Measurements from ENCODE around the gene LGR4. TPM values are rescaled to one million over a fixed set of nuclear protein-coding genes. Genes with fewer than 3 reads are reported as not detected.

LGR4 gene
- total and polyA plus RNA-seq, 10 of the 15 experiments (the other 5 are each of a cell fraction or from before 2014, with no cell fraction given), result under 0.01 to 0.64 (median 0.04) TPM; not detected in 5

DNA sequence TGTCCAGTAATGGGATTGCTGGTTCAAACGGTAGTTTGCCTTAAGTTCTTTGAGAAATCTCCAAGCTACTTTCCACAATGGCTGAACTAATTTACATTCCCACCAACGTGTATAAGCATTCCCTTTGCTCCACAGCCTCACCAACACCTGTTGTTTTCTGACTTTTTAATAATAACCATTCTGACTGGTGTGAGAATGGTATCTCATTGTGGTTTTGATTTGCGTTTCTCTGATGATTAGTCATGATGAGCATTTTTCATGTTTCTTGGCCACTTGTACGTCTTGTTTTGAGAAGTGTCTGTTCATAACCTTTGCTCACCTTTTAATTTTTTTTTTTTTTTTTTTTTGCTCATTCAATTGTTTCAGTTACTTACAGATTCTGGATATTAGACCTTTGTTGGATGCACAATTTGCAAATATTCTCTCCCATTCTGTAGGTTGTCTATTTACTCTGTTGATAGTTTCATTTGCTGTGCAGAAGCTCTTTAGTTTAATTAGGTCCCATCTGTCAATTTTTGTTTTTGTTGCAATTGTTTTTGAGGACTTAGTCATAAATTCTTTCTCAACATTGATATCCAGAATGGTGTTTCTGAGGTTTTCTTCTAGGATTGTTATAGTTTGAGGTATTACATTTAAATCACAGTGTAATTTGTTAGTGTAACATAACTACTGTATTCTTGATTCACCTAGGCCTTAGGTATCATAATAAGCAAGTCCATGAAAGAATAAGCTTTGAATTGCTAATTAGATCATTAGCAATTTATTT is 142.5 kb downstream of the LGR4 start:
- intact Hi-C loops (cut with micrococcal nuclease; ENCODE audit: unreplicated experiment), result no loop called here
- in situ Hi-C loops (cut with MboI), result no loop called here
- BruUV-seq (replicated peaks), result no TSS peak
- no peak overlapping the region for H2AFZ ChIP-seq (ENCODE audit: control insufficient read depth, low read depth, low read length)
- H3K4me3 ChIP-seq, result no peak overlapping the region
- no peaks in the 10 kb centered on the region for H3K79me2 ChIP-seq (ENCODE audit: control insufficient read depth, insufficient read depth, low read length)
- ChIA-PET POLR2A (interaction anchor here (0.7 kb wide), 1 partner anchor 21 kb away, joined by 4 read pairs; no protein-coding TSS in a partner anchor), SMC1A (ENCODE audit: uncharacterized antibody, unreplicated experiment) (interaction anchor here (0.6 to 1.7 kb wide), 4 partner anchors 15 to 1594 kb away, joined by 3 to 4 read pairs (median 3); no protein-coding TSS in a partner anchor), RAD21 (ENCODE audit: unreplicated experiment) (no interaction called here), CTCF (interaction anchor here (1.1 kb wide), 1 partner anchor 33 kb away, joined by 4 read pairs; no protein-coding TSS in a partner anchor)
- H3K4me1 ChIP-seq (ENCODE audit: control insufficient read depth, insufficient read depth, low read length), result no peaks in the 10 kb centered on the region
- peak; percentile 43 for ATAC-seq
- no peak for FAIRE-seq
- DNase-seq (ENCODE audit: low read depth, low spot score), result no peak
- H3K27me3 ChIP-seq (replicated peaks in 1 of 2; ENCODE audit: control insufficient read depth in 2 of 2, insufficient read depth in 2 of 2, low read length in 1 of 2), result no peaks in the 10 kb centered on the region
- H4K20me1 ChIP-seq (ENCODE audit: control insufficient read depth, insufficient read depth), result no peaks in the 10 kb centered on the region
- no peak overlapping the region for H3K27ac ChIP-seq (ENCODE audit: control insufficient read depth, insufficient read depth)
- no peaks in the 10 kb centered on the region for H3K36me3 ChIP-seq (ENCODE audit: control insufficient read depth in 2 of 2, insufficient read depth in 2 of 2, low read length in 1 of 2)
- H3K9ac ChIP-seq (ENCODE audit: control insufficient read depth, insufficient read depth, low read length), result no peak overlapping the region
- WGBS (ENCODE audit: insufficient coverage, insufficient replicate concordance, low lambda C conversion rate, missing lambda C conversion rate), result 25% methylated on average over 4 of the region's 4 CpGs
- no peak overlapping the region for H3K4me2 ChIP-seq (ENCODE audit: control insufficient read depth, insufficient read depth)
- H3K9me3 ChIP-seq (replicated peaks; ENCODE audit: control insufficient read depth, insufficient read depth, low read length), result no peaks in the 10 kb centered on the region
- TF ChIP-seq, protein P1, sequence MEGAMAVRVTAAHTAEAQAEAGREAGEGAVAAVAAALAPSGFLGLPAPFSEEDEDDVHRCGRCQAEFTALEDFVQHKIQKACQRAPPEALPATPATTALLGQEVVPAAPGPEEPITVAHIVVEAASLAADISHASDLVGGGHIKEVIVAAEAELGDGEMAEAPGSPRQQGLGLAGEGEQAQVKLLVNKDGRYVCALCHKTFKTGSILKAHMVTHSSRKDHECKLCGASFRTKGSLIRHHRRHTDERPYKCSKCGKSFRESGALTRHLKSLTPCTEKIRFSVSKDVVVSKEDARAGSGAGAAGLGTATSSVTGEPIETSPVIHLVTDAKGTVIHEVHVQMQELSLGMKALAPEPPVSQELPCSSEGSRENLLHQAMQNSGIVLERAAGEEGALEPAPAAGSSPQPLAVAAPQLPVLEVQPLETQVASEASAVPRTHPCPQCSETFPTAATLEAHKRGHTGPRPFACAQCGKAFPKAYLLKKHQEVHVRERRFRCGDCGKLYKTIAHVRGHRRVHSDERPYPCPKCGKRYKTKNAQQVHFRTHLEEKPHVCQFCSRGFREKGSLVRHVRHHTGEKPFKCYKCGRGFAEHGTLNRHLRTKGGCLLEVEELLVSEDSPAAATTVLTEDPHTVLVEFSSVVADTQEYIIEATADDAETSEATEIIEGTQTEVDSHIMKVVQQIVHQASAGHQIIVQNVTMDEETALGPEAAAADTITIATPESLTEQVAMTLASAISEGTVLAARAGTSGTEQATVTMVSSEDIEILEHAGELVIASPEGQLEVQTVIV (IDR thresholded peaks at IDR 0.05; ENCODE audit: borderline replicate concordance, partially characterized antibody), result no peak
- TF ChIP-seq RUNX3 (IDR thresholded peaks at IDR 0.05; ENCODE audit: low read length) (peak; percentile 28; the same call in 1 of the 2 replicates), JUNB (IDR thresholded peaks at IDR 0.05) (peak; percentile 48), EED (IDR thresholded peaks at IDR 0.05; ENCODE audit: low read depth) (no peak)
- TF ChIP-seq, protein P2, sequence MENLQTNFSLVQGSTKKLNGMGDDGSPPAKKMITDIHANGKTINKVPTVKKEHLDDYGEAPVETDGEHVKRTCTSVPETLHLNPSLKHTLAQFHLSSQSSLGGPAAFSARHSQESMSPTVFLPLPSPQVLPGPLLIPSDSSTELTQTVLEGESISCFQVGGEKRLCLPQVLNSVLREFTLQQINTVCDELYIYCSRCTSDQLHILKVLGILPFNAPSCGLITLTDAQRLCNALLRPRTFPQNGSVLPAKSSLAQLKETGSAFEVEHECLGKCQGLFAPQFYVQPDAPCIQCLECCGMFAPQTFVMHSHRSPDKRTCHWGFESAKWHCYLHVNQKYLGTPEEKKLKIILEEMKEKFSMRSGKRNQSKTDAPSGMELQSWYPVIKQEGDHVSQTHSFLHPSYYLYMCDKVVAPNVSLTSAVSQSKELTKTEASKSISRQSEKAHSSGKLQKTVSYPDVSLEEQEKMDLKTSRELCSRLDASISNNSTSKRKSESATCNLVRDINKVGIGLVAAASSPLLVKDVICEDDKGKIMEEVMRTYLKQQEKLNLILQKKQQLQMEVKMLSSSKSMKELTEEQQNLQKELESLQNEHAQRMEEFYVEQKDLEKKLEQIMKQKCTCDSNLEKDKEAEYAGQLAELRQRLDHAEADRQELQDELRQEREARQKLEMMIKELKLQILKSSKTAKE (IDR thresholded peaks at IDR 0.05; ENCODE audit: low read depth, poor library complexity, severe bottlenecking), result no peak

Data from GM12878 (cell line).